HepG2 (cell line): Measurements from ENCODE around the gene PTCH1.

Experiments used
- CENPX ChIP-seq: sonication (generic); formaldehyde crosslinking; IDR thresholded peaks from 2 replicates; pipeline ENCODE4 v1.9.0; 2021; ENCODE audit warnings: mild to moderate bottlenecking, missing genetic modification reagents, moderate library complexity
- CTCF ChIP-seq: sonication (generic); formaldehyde crosslinking; IDR thresholded peaks from 2 replicates; pipeline ENCODE4 v1.5.0; 2020; ENCODE audit warnings: mild to moderate bottlenecking, missing genetic modification reagents, moderate library complexity
- HCFC1 ChIP-seq: fragments of 150-350 bp; IDR thresholded peaks from 2 replicates; pipeline ENCODE4 v1.6.1; 2014; ENCODE audit warnings: low read depth, low read length
- HOMEZ ChIP-seq: IDR thresholded peaks from 2 replicates; pipeline ENCODE4 v1.6.1; 2016; ENCODE audit warnings: low read depth
- NFE2 ChIP-seq: sonication (generic); formaldehyde crosslinking; IDR thresholded peaks from 2 replicates; pipeline ENCODE4 v1.4.0; 2020; ENCODE audit warnings: missing genetic modification reagents
- NR3C1 ChIP-seq: sonication (generic); formaldehyde crosslinking; IDR thresholded peaks from 2 replicates; pipeline ENCODE4 v1.4.0; 2020; ENCODE audit warnings: missing genetic modification reagents
- REPIN1 ChIP-seq: sonication (generic); formaldehyde crosslinking; IDR thresholded peaks from 2 replicates; pipeline ENCODE4 v1.8.0; 2022; ENCODE audit warnings: missing genetic modification reagents, low read depth, mild to moderate bottlenecking, borderline replicate concordance
- SNRNP70 ChIP-seq: fragments of 200-400 bp; formaldehyde crosslinking; IDR thresholded peaks from 2 replicates; pipeline ENCODE4 v1.6.1; 2017; ENCODE audit warnings: mild to moderate bottlenecking, low read depth, low read length, moderate library complexity
- TCF12 ChIP-seq, 2 experiments: fragments of 450-650 bp in 1 of 2; sonication (generic) in 1 of 2; formaldehyde crosslinking in 1 of 2; IDR thresholded peaks; 2 replicates each; pipeline versions ENCODE4 v1.6.1 to v1.8.0; 2017 to 2022; ENCODE audit warnings: antibody characterized with exemption in 1 of 2, mild to moderate bottlenecking in 1 of 2, missing genetic modification reagents in 1 of 2, moderate library complexity in 1 of 2
- TF ChIP-seq, protein P1 (sequence below): IDR thresholded peaks from 2 replicates; pipeline ENCODE4 v1.6.1; 2012; ENCODE audit warnings: inconsistent platforms

- TF ChIP-seq REPIN1 (CRISPR knock-in tag) (no peak), SNRNP70 (no peak), CENPX (CRISPR knock-in tag) (no peak), CTCF (CRISPR knock-in tag) (no peak), HCFC1 (no peak), TCF12 (IDR thresholded peaks at IDR 0.05) (no peak), TCF12 (CRISPR knock-in tag; IDR thresholded peaks at IDR 0.05) (no peak), NR3C1 (no peak), HOMEZ (no peak), NFE2 (CRISPR knock-in tag) (no peak)
- TF ChIP-seq, protein P1, sequence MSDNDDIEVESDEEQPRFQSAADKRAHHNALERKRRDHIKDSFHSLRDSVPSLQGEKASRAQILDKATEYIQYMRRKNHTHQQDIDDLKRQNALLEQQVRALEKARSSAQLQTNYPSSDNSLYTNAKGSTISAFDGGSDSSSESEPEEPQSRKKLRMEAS = no peak
Observed at GRCh38 chr9:95483431-95483830, 33.3 kb downstream of the PTCH1 start.
